OCI-LY3 (cell line): ENCODE results near the gene MTTP.

Experiments
- CTCF ChIP-seq: fragments of 200-600, 300-600 bp; sonication (generic); IDR thresholded peaks from 2 replicates; pipeline ENCODE4 v1.5.1; 2014; ENCODE audit warnings: antibody characterized with exemption, low read length, low read depth
- EZH2phosphoT487 ChIP-seq: fragments of 200-600 bp; shearing (Covaris generic); IDR thresholded peaks from 2 replicates; pipeline ENCODE4 v1.6.1; 2018; ENCODE audit warnings: antibody characterized with exemption, mixed run types, low read depth

DNA sequence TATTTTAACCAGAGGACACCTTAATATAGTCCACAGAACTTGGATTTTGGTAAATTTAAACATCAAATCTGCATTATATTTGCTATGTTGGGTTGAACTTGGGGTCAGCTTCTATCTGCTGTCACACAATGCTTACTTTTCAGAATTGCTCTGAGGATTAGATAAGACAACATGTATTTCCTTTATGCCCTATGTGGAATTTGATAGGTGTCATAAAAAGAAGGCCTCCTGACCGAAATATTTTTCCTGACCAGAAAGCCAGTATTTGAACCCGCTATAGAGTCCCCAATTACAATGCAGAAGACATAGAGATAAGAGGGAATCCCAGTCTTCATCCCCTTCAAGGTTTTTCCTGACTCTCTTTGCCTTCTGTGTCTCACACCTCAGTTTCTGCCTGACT is 4.1 kb downstream of the MTTP start:
- no peak for TF ChIP-seq CTCF
- TF ChIP-seq EZH2phosphoT487, result no peak
